HL-60/S4 (cell line): Measurements from ENCODE around the gene GABRP.

Experiments used
- in situ Hi-C: fragments of 300-500 bp; cut with MboI; formaldehyde crosslinking; loops from 2 replicates; pipeline ENCODE4 v1.14.3; 2022; ENCODE audit warnings: low sequenced_read_pairs

GABRP gene, protein sequence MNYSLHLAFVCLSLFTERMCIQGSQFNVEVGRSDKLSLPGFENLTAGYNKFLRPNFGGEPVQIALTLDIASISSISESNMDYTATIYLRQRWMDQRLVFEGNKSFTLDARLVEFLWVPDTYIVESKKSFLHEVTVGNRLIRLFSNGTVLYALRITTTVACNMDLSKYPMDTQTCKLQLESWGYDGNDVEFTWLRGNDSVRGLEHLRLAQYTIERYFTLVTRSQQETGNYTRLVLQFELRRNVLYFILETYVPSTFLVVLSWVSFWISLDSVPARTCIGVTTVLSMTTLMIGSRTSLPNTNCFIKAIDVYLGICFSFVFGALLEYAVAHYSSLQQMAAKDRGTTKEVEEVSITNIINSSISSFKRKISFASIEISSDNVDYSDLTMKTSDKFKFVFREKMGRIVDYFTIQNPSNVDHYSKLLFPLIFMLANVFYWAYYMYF

DNA sequence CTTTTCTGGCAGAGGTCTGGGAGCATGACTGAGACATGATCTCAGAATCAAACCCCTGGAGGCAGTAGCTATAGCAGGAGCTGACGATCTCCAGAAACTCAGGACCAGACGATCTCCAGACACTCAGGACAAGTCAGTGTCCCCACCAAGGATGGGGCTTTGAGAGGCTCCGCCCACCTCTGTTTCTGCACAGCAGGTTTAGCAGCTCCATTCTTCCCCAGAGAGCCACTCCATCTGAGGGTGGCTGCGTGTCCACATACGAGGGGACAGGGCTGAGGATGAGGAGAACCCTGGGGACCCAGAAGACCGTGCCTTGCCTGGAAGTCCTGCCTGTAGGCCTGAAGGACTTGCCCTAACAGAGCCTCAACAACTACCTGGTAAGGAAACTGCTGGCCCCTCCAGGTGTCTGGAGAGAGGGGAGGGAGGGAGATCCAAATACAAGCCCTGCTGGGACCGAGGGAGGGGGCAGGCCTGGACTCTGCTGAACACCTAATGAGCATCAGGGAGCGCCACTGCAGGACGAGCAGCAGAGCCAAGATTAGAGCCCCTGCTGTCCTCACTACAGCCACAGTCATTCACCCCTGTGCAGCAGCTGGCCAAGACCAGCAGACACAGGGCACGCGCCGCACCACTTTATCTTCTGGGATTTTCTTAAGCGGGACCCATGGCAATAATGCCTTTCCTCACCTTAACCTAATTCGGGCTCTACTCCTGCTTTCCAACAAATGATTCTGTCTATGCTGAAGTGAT is at the start of gene GABRP:
Gene GABRP, plus strand, starts transcription at position 228 of the 750 bp plus-strand sequence. CDS start 4,891 bp downstream, outside the sequence.
- in situ Hi-C loops = no loop called here

DNA sequence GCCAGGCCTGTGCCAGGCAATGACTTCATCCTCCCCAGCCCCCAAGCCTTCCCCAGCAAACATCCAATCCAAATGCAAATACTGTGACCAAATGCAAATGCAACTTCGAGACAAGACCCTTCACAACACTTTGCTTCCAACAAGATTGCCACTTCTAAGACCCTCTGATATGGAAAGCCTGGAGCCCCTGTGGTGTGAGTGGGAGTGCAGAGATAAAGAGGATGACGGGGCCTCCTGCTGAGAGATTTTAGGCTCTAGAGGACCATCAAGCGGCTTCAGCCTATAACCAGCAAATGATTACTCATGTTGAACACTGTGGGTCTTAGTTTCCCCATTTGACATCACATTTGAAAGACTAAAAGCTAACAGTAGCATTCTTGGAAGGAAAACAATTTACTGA is 46.6 kb upstream of the GABRP start:
- in situ Hi-C loops = loop anchor here (25.0 kb wide), 1 partner anchor 600 kb away; no protein-coding TSS in a partner anchor

DNA sequence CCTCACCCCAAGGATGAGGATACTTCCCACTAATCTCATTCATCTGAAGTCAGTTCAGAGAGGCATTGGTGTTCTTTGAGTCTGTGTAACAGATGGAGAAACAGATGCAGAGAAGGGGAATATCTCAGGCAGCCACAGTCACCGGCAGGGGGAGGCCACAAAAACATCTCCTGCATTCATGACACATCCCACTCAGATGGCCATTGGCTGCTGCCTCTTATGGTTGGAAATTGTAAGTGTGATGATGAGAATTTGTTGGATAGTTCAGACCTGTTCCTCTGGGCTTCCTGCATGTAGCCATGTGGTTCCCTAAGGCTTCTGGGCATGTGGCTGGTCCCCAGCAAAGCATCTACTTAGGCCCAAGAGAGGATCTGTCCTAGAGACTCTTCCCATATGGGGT is 45.9 kb upstream of the GABRP start:
- in situ Hi-C loops = loop anchor here (25.0 kb wide), 1 partner anchor 600 kb away; no protein-coding TSS in a partner anchor

DNA sequence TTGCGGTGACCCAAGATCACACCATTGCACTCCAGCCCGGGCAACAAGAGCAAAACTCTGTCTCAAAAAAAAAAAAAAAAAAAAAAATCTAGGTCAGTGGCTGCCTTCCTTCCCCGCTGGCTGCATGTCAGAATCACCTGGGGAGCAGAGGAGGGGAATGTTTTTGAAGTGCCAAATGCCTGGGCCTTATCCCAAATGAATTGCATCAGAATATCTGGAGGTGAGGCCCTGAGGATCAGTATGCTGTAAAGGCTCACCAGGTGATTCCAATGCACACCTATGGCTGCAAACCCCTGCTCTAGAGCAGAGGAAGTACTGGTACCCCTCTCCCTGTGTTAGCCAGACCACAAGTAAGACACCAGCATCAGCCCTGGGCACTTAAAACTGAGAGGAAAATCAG is 44.7 kb upstream of the GABRP start:
- in situ Hi-C loops = loop anchor here (25.0 kb wide), 1 partner anchor 598 kb away; no protein-coding TSS in a partner anchor

DNA sequence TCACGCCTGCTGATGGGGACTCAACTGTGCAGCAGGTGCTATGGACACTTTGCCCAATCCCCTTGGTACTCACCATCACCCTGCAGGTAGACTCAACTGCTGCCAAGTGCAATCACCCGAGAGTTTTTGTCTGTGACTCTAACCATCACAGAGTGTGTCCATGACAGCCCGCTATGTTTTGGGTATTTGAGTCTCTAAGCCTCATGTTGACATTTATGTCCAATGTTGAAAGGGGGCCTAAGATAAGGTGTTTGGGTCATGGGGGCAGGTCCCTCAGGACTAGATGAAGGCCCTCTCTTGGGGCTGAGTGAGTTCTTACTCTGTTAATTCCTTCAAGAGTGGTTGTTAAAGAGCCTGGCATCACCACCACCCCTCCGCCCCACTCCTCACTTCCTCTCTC is 44.1 kb upstream of the GABRP start:
- in situ Hi-C loops = loop anchor here (25.0 kb wide), 1 partner anchor 598 kb away; no protein-coding TSS in a partner anchor

DNA sequence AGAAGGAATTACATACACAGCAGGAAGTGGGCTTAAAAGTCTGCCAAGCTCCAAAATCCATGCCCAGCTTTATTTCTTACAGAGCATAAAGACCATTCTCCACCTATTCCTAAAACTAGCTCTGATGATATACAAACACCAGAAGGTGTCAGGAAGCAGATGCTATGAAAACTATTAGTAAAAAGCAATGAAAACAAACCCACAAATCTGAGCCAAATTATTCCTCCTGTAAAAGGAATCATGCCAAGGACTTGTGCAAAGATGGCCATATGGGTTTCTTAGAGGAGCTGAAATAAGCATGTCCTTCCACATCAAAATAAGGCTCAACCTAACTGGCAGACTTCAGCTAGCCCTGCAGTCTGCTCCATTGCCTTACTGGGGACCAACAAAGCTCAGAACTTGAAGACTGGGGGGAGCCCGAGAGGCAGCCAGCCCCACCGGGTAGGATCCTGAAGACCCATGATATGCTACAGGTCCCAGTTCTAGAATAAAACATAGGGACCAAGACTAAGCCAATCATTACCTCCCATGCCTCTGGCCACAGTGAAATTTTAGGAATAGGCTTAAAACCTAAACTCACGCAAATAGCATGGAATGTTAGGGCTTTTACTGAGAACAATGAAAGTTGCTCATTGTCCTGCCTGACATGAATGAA is 42.8 kb upstream of the GABRP start:
- in situ Hi-C loops = loop anchor here (25.0 kb wide), 1 partner anchor 597 kb away; no protein-coding TSS in a partner anchor

DNA sequence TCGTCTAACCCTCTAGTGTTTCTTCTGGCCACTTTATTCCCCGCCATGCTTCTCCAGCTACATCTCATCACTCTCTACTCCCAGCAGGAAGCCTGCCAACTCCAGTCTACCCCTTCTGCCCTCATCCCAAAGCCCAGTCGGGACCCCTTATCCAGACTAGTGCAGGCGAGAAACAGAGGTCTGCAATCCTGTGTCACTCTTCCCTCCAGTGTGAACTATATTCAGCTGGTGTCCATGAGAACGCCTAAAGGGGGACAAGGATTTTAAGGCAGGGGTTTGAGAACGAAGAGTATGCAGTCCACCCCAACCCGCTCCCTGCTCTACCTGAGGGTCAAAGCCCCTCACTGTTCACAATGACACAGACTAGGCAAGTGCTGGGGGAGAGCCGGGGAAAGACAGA is 41.7 kb upstream of the GABRP start:
- in situ Hi-C loops = loop anchor here (25.0 kb wide), 1 partner anchor 596 kb away; no protein-coding TSS in a partner anchor

DNA sequence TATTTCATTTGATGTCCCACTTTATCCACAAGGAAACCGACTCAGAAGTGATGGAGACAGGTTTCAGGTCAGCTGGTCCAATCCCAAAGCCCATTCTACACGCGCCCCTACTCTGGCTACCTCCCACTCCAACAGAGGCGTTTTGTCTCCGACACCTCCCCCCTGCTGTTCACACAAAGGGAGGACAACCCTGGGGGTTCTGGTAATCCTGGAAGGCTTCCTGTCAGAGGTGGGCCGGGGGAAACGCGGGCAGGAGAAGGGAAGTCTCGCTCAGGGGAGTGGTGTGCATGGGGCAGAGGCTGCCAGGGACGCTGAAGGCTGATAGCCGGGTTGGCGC is 39.7 kb upstream of the GABRP start:
- in situ Hi-C loops = loop anchor here (25.0 kb wide), 1 partner anchor 593 kb away; no protein-coding TSS in a partner anchor

DNA sequence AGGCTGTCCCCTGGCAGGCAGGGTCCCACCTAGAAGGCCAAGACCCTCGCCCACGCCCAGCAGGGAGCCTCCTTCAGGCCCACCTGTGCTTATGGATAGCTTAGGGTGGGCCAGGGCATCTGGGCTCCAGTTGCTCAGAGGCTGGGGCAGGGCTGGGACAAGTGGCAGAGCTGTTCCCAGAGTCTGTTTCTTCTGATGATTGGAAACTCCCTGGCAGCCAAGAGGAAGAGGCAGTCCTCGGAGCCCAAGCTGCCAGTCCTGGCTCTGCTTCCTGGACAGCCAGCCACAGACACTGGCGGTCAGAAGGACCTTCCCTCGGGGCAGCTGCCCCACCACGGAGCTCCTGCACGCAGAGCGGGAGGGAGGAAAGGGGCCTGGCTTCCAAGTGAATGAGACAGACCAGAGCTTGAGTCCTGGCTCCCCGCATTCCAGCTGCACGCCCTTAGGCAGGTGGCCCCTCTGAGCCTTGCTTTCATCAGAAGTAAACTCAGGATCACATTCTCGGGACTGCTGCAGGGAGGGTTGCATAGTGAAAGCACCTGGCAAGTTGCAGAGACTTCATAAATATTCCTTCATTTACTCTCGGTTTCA is 37.9 kb upstream of the GABRP start:
- in situ Hi-C loops = loop anchor here (25.0 kb wide), 1 partner anchor 592 kb away; no protein-coding TSS in a partner anchor

DNA sequence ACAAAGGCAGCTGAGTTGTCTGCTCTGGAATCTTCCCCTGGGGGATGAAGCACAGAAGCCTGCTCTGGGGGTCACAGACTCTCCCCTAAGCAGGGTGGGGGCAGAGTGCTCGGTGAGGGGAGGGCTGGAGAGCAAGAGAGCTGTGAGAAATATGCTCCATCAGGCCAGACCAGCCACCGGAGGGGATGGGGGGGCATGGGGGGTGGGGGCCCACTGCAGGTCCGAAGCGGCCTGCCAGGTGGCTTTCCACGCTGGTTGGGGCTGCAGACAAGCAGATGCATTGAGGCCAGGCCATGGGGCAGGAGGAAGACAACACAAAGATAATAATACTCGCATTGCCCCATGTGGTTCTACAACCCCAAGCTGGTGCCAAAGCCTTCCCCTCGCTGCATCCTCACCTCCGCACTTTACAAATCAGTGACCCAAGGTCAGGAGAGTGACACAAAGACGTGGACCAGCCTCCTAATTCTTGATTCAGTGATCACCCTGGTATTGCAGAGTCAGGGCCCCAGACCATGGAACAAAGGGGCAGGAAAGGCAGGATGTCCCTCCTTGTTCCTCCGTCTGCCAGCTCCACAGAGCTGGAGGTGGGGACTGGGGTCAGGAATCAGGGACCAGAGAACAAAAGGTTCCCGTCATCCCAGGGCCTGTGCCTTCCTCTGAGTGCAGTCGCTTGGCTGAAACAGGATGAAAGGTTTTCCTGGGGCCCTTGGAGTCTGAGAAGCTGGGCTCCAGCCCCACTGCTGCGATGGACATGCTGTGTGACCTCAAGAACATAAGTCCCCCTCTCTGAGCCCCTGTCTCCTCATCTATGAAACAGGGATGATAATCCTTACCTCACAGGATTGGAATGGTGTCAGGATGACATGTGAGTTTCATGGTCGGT is 37.2 kb upstream of the GABRP start:
- in situ Hi-C loops = loop anchor here (25.0 kb wide), 1 partner anchor 591 kb away; no protein-coding TSS in a partner anchor

DNA sequence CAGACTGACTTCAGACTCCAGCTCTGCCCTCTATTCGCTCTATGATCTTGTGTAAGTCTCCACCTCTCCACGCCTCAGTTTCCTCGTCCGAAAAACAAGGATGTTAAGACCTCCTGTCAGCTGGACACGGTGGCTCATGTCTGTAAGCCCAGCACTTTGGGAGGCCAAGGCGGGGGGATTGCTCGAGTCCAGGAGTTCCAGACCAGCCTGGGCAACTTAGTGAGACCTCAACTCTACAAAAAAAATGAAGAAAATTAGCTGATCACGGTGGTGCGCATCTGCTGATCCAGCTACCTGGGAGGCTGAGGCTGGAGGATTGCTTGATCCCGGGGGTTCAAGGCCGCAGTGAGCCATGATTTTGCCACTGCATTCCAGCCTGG is 36.6 kb upstream of the GABRP start:
- in situ Hi-C loops = loop anchor here (25.0 kb wide), 1 partner anchor 590 kb away; no protein-coding TSS in a partner anchor

DNA sequence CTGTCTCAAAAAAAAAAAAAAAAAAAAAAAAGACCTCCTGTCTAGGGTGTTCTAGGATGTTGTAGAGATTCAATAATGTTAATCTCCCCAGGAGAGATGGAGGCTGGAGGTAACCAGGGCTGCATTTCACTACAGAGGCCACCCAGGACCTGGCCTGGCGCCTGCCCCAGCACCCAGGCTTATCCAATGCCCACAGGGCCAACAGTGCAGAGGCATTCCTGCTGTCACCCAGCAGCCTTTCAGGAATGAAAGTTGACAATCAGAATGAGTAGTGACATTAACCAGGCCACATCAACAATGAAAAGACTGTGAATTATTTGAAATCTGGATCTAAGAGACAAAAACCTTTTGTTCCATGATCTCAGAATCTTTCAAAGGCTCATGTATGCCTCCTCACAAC is 36.2 kb upstream of the GABRP start:
- in situ Hi-C loops = loop anchor here (25.0 kb wide), 1 partner anchor 590 kb away; no protein-coding TSS in a partner anchor

DNA sequence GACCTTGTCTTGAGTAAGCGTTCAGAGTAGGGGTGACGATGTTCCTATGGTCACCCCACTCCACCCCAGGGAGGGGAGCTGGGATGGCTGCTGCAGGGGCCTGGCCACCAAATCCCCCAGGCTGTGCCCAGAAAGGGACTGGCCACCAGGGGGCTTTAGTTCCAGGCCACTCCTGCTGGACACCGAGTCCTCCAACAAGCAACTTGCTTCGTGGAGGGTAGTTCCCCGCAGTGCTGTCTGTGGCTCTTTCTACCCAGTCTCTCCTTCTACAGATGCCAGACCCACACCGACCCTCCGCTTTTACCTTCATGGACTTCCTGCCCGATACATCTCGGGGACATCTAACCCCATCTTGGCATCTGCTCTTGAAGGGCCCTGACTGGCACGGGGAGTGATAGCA is 35.7 kb upstream of the GABRP start:
- in situ Hi-C loops = loop anchor here (25.0 kb wide), 1 partner anchor 589 kb away; no protein-coding TSS in a partner anchor

DNA sequence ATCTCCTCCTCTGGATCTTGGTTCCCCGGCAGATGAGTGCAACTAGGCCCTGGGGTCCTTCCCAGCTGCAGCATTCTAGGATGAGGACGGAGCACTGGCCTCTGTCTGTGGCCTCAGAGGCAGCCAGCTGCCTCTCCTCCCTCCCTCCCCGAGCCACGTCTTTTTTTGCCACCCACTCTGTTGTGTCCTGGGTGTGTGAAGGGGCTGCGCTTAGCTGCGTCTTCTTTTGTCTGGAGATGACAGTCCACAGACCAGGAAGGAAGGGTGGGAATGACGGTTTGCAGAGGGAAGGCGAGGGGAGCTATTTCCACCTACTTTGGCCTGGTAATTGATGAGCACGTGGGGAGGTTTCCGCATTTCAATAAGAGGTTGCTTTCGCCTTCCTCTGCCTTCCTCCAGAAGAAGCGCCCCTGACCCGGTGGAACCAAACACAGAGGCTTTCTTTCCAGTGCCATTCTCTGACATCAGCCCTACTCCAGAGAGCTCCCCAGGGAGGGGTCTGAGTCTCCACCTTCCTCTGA is 34.5 kb upstream of the GABRP start:
- in situ Hi-C loops = loop anchor here (25.0 kb wide), 1 partner anchor 588 kb away; no protein-coding TSS in a partner anchor

DNA sequence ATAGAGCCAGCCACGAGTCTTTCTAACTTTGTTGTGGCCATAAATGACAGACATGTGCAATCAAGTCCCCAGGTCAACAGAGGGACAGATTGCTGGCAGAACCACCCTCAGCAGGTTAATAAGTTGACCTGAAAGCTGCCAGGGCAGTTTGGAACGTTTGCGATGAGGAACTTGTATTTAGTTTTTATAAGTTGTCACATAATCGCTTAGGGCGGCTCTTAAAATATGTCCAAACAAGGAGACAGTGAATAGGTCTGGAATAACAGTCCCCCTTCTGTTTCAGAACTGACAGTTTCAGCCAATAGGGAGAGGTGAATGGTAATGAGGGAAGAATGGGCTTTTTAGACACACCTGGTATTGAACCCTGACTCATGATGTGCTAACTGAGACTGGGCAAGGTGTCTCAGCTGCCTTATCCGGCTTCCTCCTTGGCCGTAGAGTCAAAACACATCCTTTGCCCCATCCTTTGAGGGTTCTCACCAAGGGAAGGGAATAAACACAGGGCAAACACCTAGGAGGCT is 33.6 kb upstream of the GABRP start:
- in situ Hi-C loops = loop anchor here (25.0 kb wide), 1 partner anchor 587 kb away; no protein-coding TSS in a partner anchor

DNA sequence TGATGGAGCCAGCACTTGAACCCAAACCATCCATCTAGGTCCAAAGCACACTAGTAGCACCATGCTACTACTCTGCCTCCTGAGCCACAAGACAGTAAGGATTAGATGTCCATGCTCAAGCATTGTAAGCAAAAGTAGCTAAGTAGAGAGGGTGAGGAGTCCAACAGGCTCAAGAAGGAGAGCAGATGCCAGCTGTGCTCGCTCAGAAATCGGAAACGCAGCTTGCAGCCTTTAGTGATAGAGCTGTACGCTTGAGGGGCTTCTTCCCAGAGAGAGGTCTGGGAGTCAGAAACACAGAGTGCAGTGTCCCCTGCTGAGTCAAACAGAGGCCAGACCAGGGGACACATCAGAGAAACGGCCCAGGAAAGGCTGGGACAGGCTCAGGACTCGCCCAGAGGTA is 32.7 kb upstream of the GABRP start:
- in situ Hi-C loops = no loop called here

DNA sequence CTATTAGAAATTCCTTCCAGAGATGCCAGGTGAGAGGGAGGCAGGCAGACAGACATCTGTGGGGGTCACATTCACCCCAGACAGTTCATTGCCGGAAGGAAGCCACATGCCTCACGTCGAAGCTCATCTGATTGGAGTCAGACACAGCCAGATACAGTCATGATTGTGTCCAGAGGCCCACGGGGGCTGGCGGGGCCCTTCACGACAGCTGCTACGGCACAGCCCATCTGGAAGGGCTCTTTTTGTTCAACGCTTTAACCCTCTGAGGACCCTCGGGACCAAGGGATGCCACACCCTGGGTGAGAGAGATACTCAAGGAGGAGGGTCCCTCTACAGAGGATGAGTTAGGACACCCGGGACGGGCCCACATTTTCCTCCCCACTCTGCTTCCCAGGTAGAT is 31.9 kb upstream of the GABRP start:
- in situ Hi-C loops = no loop called here

DNA sequence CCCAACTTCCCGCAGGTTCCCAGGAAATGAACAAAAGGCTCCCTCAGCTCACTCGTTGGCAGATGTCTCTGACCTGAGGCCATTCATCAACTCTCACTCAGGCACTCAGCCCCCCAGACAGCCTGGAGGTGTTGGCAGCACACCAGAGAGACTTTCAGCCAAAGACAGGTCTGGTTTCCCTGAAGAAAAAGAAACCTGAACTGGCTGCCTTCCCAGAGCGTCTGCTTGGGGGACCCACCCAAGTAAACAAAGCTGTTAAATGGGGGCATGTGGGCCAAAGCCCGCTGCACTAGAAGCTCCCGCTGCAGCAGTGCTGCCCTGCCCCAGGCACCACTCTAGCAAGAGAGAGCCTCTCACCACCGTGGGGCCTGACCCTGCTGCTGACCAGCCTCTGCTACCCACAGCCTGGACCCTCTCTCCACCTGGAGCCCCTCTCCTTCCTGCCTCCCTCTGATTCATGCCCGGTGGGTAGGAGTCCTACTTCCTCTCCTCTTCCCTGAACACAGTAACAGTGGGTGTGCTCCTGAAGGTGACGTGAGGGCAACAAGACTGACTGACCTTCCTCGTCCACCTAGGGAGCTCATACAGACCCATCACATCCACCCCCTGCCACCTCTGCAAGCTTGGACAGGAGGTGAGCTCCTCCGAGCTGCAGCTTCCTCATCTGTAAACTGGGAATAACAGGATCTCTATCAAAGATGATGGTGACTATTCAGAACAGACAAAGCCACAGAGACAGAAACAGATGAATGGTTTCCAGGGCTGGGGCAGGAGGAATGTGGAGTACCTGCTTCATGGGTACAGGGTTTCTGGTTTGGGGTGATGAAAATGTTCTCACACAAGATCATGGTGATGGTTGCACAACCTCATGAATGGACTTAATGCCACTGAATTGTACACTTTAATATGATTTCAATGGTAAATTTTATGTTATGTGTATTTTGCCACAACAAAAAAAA is 31.0 kb upstream of the GABRP start:
- in situ Hi-C loops = no loop called here
